KMS-11 (cell line): ENCODE data around the gene RAB4A.

ENCODE experiments used
- H2AFZ ChIP-seq: fragments of 200-600 bp; sonication (generic); 2 replicates; pipeline ENCODE4 v1.6.1; 2016; ENCODE audit warnings: antibody characterized with exemption, mixed run types, low read depth
- H3K27ac ChIP-seq: fragments of 200-600 bp; sonication (generic); 2 replicates; pipeline ENCODE4 v1.6.1; 2016; ENCODE audit warnings: mild to moderate bottlenecking, mixed run types
- H3K27me3 ChIP-seq: fragments of 200-600 bp; sonication (generic); 2 replicates; pipeline ENCODE4 v1.6.1; 2017; ENCODE audit warnings: mild to moderate bottlenecking, low read depth, mixed run types, moderate library complexity; ENCODE audit not compliant: insufficient read depth
- H3K36me3 ChIP-seq: fragments of 200-600 bp; sonication (generic); 2 replicates; pipeline ENCODE4 v1.6.1; 2017; ENCODE audit warnings: mild to moderate bottlenecking, mixed run types; ENCODE audit not compliant: insufficient read depth
- H3K4me1 ChIP-seq: fragments of 200-600 bp; sonication (generic); 2 replicates; pipeline ENCODE4 v1.6.1; 2016; ENCODE audit warnings: mild to moderate bottlenecking, low read depth, mixed run types; ENCODE audit not compliant: poor library complexity, severe bottlenecking
- H3K4me2 ChIP-seq: fragments of 200-600 bp; sonication (generic); 2 replicates; pipeline ENCODE4 v1.7.0; 2016; ENCODE audit warnings: mild to moderate bottlenecking, mixed run types
- H3K4me3 ChIP-seq: fragments of 200-600 bp; sonication (generic); IDR thresholded peaks from 2 replicates; pipeline ENCODE4 v1.6.1; 2017; ENCODE audit warnings: low read depth, low read length, mixed read lengths; ENCODE audit not compliant: insufficient read depth
- H3K79me2 ChIP-seq: fragments of 200-600 bp; sonication (generic); 2 replicates; pipeline ENCODE4 v1.6.1; 2016; ENCODE audit warnings: low read depth, mixed run types; ENCODE audit not compliant: insufficient read depth
- H3K9ac ChIP-seq: fragments of 200-600 bp; sonication (generic); 2 replicates; pipeline ENCODE4 v1.6.1; 2016; ENCODE audit warnings: mild to moderate bottlenecking, mixed run types
- H4K20me1 ChIP-seq: fragments of 200-600 bp; sonication (generic); 2 replicates; pipeline ENCODE4 v1.6.1; 2016; ENCODE audit warnings: mild to moderate bottlenecking, mixed run types; ENCODE audit not compliant: insufficient read depth
- TF ChIP-seq, protein P1 (sequence below): fragments of 200-600 bp; sonication (generic); conservative IDR thresholded peaks from 2 replicates; pipeline ENCODE4 v1.6.1; 2017; ENCODE audit warnings: low read depth, mild to moderate bottlenecking, antibody characterized with exemption, low read length, moderate library complexity, mixed read lengths

Gene RAB4A

DNA sequence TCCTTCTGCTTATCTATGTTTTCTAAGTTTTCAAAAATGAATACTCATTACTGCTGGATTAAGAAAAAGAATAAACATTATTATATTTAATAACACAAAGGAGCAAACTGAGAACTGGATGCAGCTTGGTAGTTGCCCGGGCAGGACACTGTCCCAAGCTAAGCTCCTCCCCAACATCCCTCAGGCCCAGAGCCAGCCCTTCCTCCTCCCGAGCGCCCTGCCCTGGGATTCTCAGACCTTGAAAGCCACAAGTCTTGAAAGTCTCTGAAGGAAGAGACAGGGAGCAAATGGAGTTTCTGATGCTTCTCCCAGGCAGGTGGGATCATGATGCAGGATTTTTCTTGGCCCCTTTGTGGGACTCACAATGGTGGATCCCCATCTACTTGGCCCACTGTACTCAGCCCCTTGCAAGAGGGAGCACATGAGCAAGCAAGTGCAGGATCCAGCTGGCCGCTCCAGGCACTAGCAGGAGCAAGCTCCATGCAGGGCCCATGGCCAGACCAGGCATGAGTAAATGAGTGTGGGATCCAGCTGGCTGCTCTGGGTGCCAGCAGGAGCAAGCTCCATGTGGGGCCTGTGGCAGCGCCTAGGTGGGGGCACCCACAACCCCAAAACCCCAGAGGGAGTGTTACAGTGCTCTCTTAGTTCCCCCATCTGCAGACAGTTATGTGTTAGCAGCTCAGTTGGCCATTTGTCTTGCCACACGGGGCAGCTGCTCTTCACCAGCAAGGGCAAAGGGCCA, 32.1 kb upstream of the RAB4A start:
- H3K4me1 ChIP-seq, result no peaks in the 10 kb centered on the region
- H3K4me3 ChIP-seq, result no peak overlapping the region
- H2AFZ ChIP-seq, result no peak overlapping the region
- H3K4me2 ChIP-seq, result no peak overlapping the region
- no peaks in the 10 kb centered on the region for H3K79me2 ChIP-seq
- H3K27me3 ChIP-seq, result no peaks in the 10 kb centered on the region
- H4K20me1 ChIP-seq, result no peaks in the 10 kb centered on the region
- H3K27ac ChIP-seq, result no peak overlapping the region
- no peak overlapping the region for H3K9ac ChIP-seq
- TF ChIP-seq, protein P1, sequence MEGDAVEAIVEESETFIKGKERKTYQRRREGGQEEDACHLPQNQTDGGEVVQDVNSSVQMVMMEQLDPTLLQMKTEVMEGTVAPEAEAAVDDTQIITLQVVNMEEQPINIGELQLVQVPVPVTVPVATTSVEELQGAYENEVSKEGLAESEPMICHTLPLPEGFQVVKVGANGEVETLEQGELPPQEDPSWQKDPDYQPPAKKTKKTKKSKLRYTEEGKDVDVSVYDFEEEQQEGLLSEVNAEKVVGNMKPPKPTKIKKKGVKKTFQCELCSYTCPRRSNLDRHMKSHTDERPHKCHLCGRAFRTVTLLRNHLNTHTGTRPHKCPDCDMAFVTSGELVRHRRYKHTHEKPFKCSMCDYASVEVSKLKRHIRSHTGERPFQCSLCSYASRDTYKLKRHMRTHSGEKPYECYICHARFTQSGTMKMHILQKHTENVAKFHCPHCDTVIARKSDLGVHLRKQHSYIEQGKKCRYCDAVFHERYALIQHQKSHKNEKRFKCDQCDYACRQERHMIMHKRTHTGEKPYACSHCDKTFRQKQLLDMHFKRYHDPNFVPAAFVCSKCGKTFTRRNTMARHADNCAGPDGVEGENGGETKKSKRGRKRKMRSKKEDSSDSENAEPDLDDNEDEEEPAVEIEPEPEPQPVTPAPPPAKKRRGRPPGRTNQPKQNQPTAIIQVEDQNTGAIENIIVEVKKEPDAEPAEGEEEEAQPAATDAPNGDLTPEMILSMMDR, result no peak
- H3K36me3 ChIP-seq, result no peaks in the 10 kb centered on the region

DNA sequence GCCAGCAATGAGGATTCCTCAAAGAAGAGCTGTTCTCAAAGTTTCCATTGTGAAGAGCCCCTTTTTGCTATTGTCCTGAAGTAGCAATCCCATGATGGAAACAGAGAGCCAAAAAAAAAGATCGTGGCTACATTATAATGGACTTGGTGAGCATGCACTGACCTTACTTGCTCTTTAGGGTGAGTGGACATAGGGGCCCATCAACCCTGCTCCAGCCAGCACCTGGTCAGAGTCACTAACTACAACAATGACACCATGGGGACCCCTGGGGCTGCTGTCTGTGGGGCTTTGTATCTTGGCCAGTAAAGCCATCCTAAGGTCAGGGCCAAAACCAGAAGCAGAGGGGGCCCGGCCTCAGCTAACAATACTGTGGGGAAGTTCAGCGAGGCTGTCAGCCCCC, 30.4 kb upstream of the RAB4A start:
- Histone ChIP-seq H3K27ac (no peak overlapping the region), H3K36me3 (no peaks in the 10 kb centered on the region), H3K9ac (no peak overlapping the region), H3K4me2 (no peak overlapping the region), H3K4me3 (no peak overlapping the region), H3K27me3 (no peaks in the 10 kb centered on the region), H2AFZ (no peak overlapping the region), H4K20me1 (no peaks in the 10 kb centered on the region), H3K79me2 (no peaks in the 10 kb centered on the region), H3K4me1 (no peaks in the 10 kb centered on the region)
- TF ChIP-seq, protein P1, result no peak

DNA sequence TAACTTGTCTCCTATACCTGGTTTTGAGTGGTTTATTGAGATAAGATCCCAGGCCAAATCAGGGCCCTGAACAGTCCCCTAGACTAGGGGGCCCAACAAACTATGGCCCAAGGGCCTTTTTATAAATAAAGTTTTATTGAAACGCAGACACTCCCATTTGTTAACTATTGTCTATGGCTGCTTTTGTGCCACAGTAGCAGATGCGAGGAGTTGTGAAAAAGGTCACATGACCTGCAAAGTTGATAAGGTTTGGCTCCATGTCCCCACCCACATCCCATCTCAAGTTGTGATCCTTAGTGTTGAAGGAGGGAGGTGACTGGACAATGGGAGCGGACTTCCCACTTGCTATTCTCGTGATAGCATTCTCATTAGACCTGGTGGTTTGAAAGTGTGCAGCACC, 29.5 kb upstream of the RAB4A start:
- Histone ChIP-seq H3K9ac (no peak overlapping the region), H3K79me2 (no peaks in the 10 kb centered on the region)

DNA sequence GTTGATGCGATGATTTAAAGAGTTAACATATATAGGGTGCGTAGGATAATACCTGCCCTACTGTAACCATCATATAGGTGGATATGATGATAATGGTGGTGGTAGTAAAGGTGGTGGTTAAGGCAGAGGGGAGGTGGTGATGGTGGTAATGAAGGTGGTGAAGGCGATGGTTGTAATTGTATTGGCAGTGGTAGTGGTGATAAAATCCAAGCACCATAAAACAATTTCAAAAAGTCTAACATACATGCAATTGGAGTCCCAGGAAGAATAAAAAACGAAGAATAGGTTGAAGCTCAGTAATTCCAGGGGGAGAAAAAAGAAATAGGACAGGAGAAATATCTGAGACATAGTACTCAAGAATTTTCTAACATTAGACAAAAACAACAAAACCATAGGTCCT, 27.3 kb upstream of the RAB4A start:
- Histone ChIP-seq H3K27me3 (no peaks in the 10 kb centered on the region), H3K27ac (no peak overlapping the region), H3K79me2 (no peaks in the 10 kb centered on the region), H3K4me1 (no peaks in the 10 kb centered on the region), H3K4me2 (no peak overlapping the region), H3K36me3 (no peaks in the 10 kb centered on the region), H4K20me1 (no peaks in the 10 kb centered on the region), H2AFZ (no peak overlapping the region), H3K4me3 (no peak overlapping the region), H3K9ac (no peak overlapping the region)
- TF ChIP-seq, protein P1, result no peak

More for the DNA sequence above, 29.5 kb upstream of the RAB4A start:
- TF ChIP-seq, protein P1, result no peak
- Histone ChIP-seq H3K4me2 (no peak overlapping the region), H3K4me1 (no peaks in the 10 kb centered on the region), H3K36me3 (no peaks in the 10 kb centered on the region), H3K4me3 (no peak overlapping the region), H3K27me3 (no peaks in the 10 kb centered on the region), H4K20me1 (no peaks in the 10 kb centered on the region), H3K27ac (no peak overlapping the region), H2AFZ (no peak overlapping the region)
